SK-N-SH (cell line): Measurements from ENCODE around the gene USP16. TPM values are rescaled to one million over a fixed set of nuclear protein-coding genes. Genes with fewer than 3 reads are reported as not detected.

Experiments
- CTCF ChIA-PET: fragments of 300-600, 350-600 bp; formaldehyde crosslinking; extraction: SDS; loops from one replicate; lab custom pipeline; 2021; lab: Yijun Ruan, JAX
- POLR2A ChIA-PET: fragments of 350-600 bp; sonication (Branson Sonifier 250); formaldehyde crosslinking; extraction: SDS; loops from one replicate; lab custom pipeline; 2020; ENCODE audit warnings: antibody characterized with exemption, inconsistent platforms; lab: Yijun Ruan, JAX
- DNase-seq: peaks from one replicate; pipeline ENCODE4 v3.0.0; 2012
- H2AFZ ChIP-seq: fragments of 200-600 bp; sonication (generic); 2 replicates; pipeline ENCODE4 v1.8.1; 2016; ENCODE audit warnings: antibody characterized with exemption, mild to moderate bottlenecking, low read depth
- H3F3A ChIP-seq: fragments of 200-600 bp; sonication (generic); replicated peaks from 2 replicates; pipeline ENCODE3; 2016; ENCODE audit warnings: antibody characterized with exemption, mild to moderate bottlenecking; ENCODE audit not compliant: insufficient read depth
- H3K27ac ChIP-seq, 2 experiments: fragments of 200-500 bp in 1 of 2; fragments of 200-600 bp in 1 of 2; sonication (Bioruptor generic) in 1 of 2; sonication (generic), shearing (Covaris generic) in 1 of 2; 2 replicates each; pipeline versions ENCODE4 v1.5.1 to v1.6.1; 2014 to 2016; ENCODE audit warnings: low read depth in 2 of 2, inconsistent platforms in 1 of 2, low read length in 1 of 2, mild to moderate bottlenecking in 1 of 2, mixed read lengths in 1 of 2
- H3K27me3 ChIP-seq: fragments of 200-600 bp; sonication (generic), shearing (Covaris generic); 2 replicates; pipeline ENCODE4 v1.6.1; 2016; ENCODE audit warnings: mixed run types; ENCODE audit not compliant: insufficient read depth
- H3K36me3 ChIP-seq, 2 experiments: fragments of 200-500 bp in 1 of 2; fragments of 200-600 bp in 1 of 2; sonication (Bioruptor generic) in 1 of 2; sonication (generic) in 1 of 2; replicated peaks in 1 of 2; 2 replicates each; pipeline versions ENCODE3 to v1.5.1; 2014 to 2016; ENCODE audit warnings: low read length in 1 of 2, mild to moderate bottlenecking in 1 of 2; ENCODE audit not compliant: insufficient read depth in 2 of 2, control insufficient read depth in 1 of 2
- H3K4me1 ChIP-seq, 2 experiments: fragments of 200-500 bp in 1 of 2; fragments of 200-600 bp in 1 of 2; sonication (Bioruptor generic) in 1 of 2; sonication (generic), shearing (Covaris generic) in 1 of 2; 2 replicates each; pipeline versions ENCODE4 v1.5.1 to v1.6.1; 2014 to 2016; ENCODE audit warnings: low read depth in 1 of 2, low read length in 1 of 2, mixed run types in 1 of 2; ENCODE audit not compliant: insufficient read depth in 2 of 2, control insufficient read depth in 1 of 2
- H3K4me2 ChIP-seq: fragments of 200-600 bp; sonication (generic), shearing (Covaris generic); 2 replicates; pipeline ENCODE4 v1.6.1; 2017; ENCODE audit warnings: mixed run types
- H3K4me3 ChIP-seq, 2 experiments: fragments of 200-500 bp in 1 of 2; fragments of 200-600 bp in 1 of 2; sonication (Bioruptor generic) in 1 of 2; sonication (generic), shearing (Covaris generic) in 1 of 2; 2 replicates each; pipeline versions ENCODE4 v1.5.1 to v1.8.1; 2014 to 2016; ENCODE audit warnings: low read depth in 2 of 2, inconsistent platforms in 1 of 2, low read length in 1 of 2, mild to moderate bottlenecking in 1 of 2, mixed read lengths in 1 of 2, moderate library complexity in 1 of 2
- H3K79me2 ChIP-seq: fragments of 200-600 bp; sonication (generic); 2 replicates; pipeline ENCODE4 v1.8.1; 2017; ENCODE audit warnings: mild to moderate bottlenecking; ENCODE audit not compliant: insufficient read depth
- H3K9ac ChIP-seq: fragments of 200-600 bp; sonication (generic); 2 replicates; pipeline ENCODE4 v1.6.1; 2017; ENCODE audit warnings: mixed run types
- H3K9me2 ChIP-seq: fragments of 200-600 bp; sonication (generic); 2 replicates; pipeline ENCODE4 v1.6.1; 2017; ENCODE audit warnings: mixed run types
- H3K9me3 ChIP-seq: fragments of 200-600 bp; sonication (generic); 2 replicates; pipeline ENCODE4 v1.6.1; 2017; ENCODE audit warnings: mixed run types, mild to moderate bottlenecking, moderate library complexity
- H4K20me1 ChIP-seq: fragments of 200-600 bp; sonication (generic); 2 replicates; pipeline ENCODE4 v1.6.1; 2017; ENCODE audit warnings: mild to moderate bottlenecking, mixed run types; ENCODE audit not compliant: insufficient read depth
- ELF1 ChIP-seq: IDR thresholded peaks from 2 replicates; pipeline ENCODE4 v1.4.0; 2012
- EP300 ChIP-seq, 2 experiments: IDR thresholded peaks; 2 replicates each; pipeline versions ENCODE4 v1.4.0 to v1.6.1; 2012; ENCODE audit warnings: borderline replicate concordance in 1 of 2, low read depth in 1 of 2, low read length in 1 of 2
- EZH2phosphoT487 ChIP-seq: fragments of 200-600 bp; sonication (generic); IDR thresholded peaks from 2 replicates; pipeline ENCODE4 v1.6.1; 2017; ENCODE audit warnings: low read depth, mixed run types, mild to moderate bottlenecking, antibody characterized with exemption, moderate library complexity, borderline replicate concordance
- FOSL2 ChIP-seq: IDR thresholded peaks from 2 replicates; pipeline ENCODE4 v1.4.0; 2012; ENCODE audit warnings: low read depth, mild to moderate bottlenecking, moderate library complexity, borderline replicate concordance
- FOXM1 ChIP-seq: IDR thresholded peaks from 2 replicates; pipeline ENCODE4 v1.4.0; 2012; ENCODE audit warnings: low read depth, mild to moderate bottlenecking
- GABPA ChIP-seq: IDR thresholded peaks from 2 replicates; pipeline ENCODE4 v1.4.0; 2012; ENCODE audit warnings: low read depth, mild to moderate bottlenecking
- GATA2 ChIP-seq: sonication (generic); formaldehyde crosslinking; IDR thresholded peaks from 2 replicates; pipeline ENCODE4 v1.5.0; 2020; ENCODE audit warnings: mild to moderate bottlenecking, missing genetic modification reagents
- IRF3 ChIP-seq: fragments of 150-350 bp; IDR thresholded peaks from 2 replicates; pipeline ENCODE4 v1.6.1; 2016; ENCODE audit warnings: mild to moderate bottlenecking, low read depth, low read length
- MAX ChIP-seq: IDR thresholded peaks from 2 replicates; pipeline ENCODE4 v1.4.0; 2012; ENCODE audit warnings: low read depth
- MEF2A ChIP-seq: IDR thresholded peaks from 2 replicates; pipeline ENCODE4 v1.4.0; 2012; ENCODE audit warnings: low read depth, borderline replicate concordance
- NRF1 ChIP-seq: IDR thresholded peaks from 2 replicates; pipeline ENCODE4 v1.6.1; 2012; ENCODE audit warnings: low read depth, mild to moderate bottlenecking, low read length
- PBX3 ChIP-seq: IDR thresholded peaks from 2 replicates; pipeline ENCODE4; 2012
- POLR2AphosphoS5 ChIP-seq: IDR thresholded peaks from 2 replicates; pipeline ENCODE4 v1.6.1; 2012; ENCODE audit warnings: low read depth, low read length
- RCOR1 ChIP-seq: fragments of 150-350 bp; IDR thresholded peaks from 2 replicates; pipeline ENCODE4 v1.6.1; 2017; ENCODE audit warnings: antibody characterized with exemption, low read length
- REST ChIP-seq: IDR thresholded peaks from 2 replicates; pipeline ENCODE4 v1.6.1; 2012; ENCODE audit warnings: mild to moderate bottlenecking, low read depth, low read length, moderate library complexity
- RFX5 ChIP-seq: IDR thresholded peaks from 2 replicates; pipeline ENCODE4 v1.6.1; 2012; ENCODE audit warnings: mild to moderate bottlenecking, improper control_type of control experiment, low read length
- RXRA ChIP-seq: IDR thresholded peaks from 2 replicates; pipeline ENCODE4 v1.4.0; 2012; ENCODE audit warnings: low read depth, mild to moderate bottlenecking, borderline replicate concordance
- SMC3 ChIP-seq: IDR thresholded peaks from 2 replicates; pipeline ENCODE4 v1.6.1; 2012; ENCODE audit warnings: low read depth, low read length, improper control_type of control experiment
- TAF1 ChIP-seq: IDR thresholded peaks from 2 replicates; pipeline ENCODE4 v1.6.1; 2012; ENCODE audit warnings: low read depth, mild to moderate bottlenecking, low read length, moderate library complexity, borderline replicate concordance
- TCF12 ChIP-seq: IDR thresholded peaks from 2 replicates; pipeline ENCODE4 v1.4.0; 2012
- WGBS: methylation state at CpG from one replicate; pipeline ENCODE4 v1.1.6; 2017; ENCODE audit warnings: low lambda C conversion rate; 5-methylcytosine and 5-hydroxymethylcytosine counted together
- polyA plus RNA-seq, 3 experiments: library from polyadenylated mRNA; depleted of rRNA; stranded (reverse); fragments of >200 nt; gene quantifications; 2 replicates each; pipeline ENCODE4 v1.2.3, GENCODE V29; 2012

USP16 gene
- polyA plus RNA-seq, 1 of the 3 experiments (the other 2 are of a cell fraction): 9.2 TPM

GRCh38 chr21:28991861-28992525 is 32.5 kb upstream of the USP16 start:
- Histone ChIP-seq H3K4me1 (peaks cover 0 to 20% of the 10 kb centered on the region in 2 experiments; a peak in 2 of 4 replicates), H2AFZ (peak overlapping the region; percentile 70), H3K9ac (peak overlapping the region; percentile 74), H3K36me3 (no peaks in the 10 kb centered on the region), H3K4me2 (peak overlapping the region; percentile 91), H3K27ac (peak overlapping the region; percentile 66 to 82; a peak in 3 of 4 replicates), H3K9me3 (no peaks in the 10 kb centered on the region), H3K27me3 (no peaks in the 10 kb centered on the region), H3F3A (peaks cover 11% of the 10 kb centered on the region), H3K9me2 (no peaks in the 10 kb centered on the region), H4K20me1 (no peaks in the 10 kb centered on the region), H3K79me2 (peaks cover 57% of the 10 kb centered on the region), H3K4me3 (peak overlapping the region; percentile 89 to 91)
- CTCF ChIA-PET: no interaction called here
- TF ChIP-seq GATA2 (CRISPR knock-in tag): no peak
- no peak for TF ChIP-seq FOSL2
- TF ChIP-seq POLR2AphosphoS5: no peak
- TF ChIP-seq GABPA: no peak
- no peak for TF ChIP-seq TCF12
- TF ChIP-seq ELF1: no peak
- no peak for TF ChIP-seq RCOR1
- WGBS: 4% methylated on average over 14 of the region's 14 CpGs
- POLR2A ChIA-PET: interaction anchor here (0.6 to 2.5 kb wide), 3 partner anchors 11 to 33 kb away, joined by 3 to 27 read pairs (median 15); partner anchors contain the start of gene USP16
- DNase-seq: no peak

- Histone ChIP-seq H3F3A (peaks cover 7% of the 10 kb centered on the region), H3K4me2 (peak within 1 kb of the TSS; percentile 91), H4K20me1 (no peaks in the 10 kb centered on the region), H2AFZ (peak within 1 kb of the TSS; percentile 79), H3K4me1 (peaks cover 0 to 20% of the 10 kb centered on the region in 2 experiments; a peak in 2 of 4 replicates), H3K9ac (peak within 1 kb of the TSS; percentile 74), H3K9me2 (no peaks in the 10 kb centered on the region), H3K79me2 (peaks cover 49% of the 10 kb centered on the region), H3K36me3 (no peaks in the 10 kb centered on the region), H3K4me3 (peak within 1 kb of the TSS; percentile 89 to 91), H3K9me3 (no peaks in the 10 kb centered on the region), H3K27me3 (no peaks in the 10 kb centered on the region), H3K27ac (peak within 1 kb of the TSS; percentile 82 to 83)
- ChIA-PET POLR2A (interaction anchor here (0.6 to 2.5 kb wide), 5 partner anchors 10 to 32 kb away, joined by 3 to 27 read pairs (median 3); partner anchors contain the start of gene USP16), CTCF (no interaction called here)
- WGBS: under 1% methylated on average over 35 of the region's 43 CpGs
- DNase-seq: peak; percentile 96
- TF ChIP-seq RFX5 (peak; percentile 79; the same call in 1 of the 2 replicates), ELF1 (peak; percentile 96), PBX3 (peak; percentile 99), RXRA (no peak), TAF1 (peak; percentile 47), FOXM1 (no peak), IRF3 (peak; percentile 72), NRF1 (no peak), EZH2phosphoT487 (no peak), REST (no peak), SMC3 (no peak), MEF2A (no peak), MAX (peak; percentile 75), TCF12 (no peak), EP300 (IDR thresholded peaks at IDR 0.05; ENCODE audit: borderline replicate concordance in 1 of 2, low read depth in 1 of 2, low read length in 1 of 2) (no peak)
Observed at GRCh38 chr21:28992526-28993292, 31.8 kb upstream of the USP16 start, which contains the start of gene LTN1. TSS of gene LTN1 (minus strand) at chr21:28992877. CDS start at chr21:28992805, 72 bp downstream.
